Right cardiac atrium (tissue), 5 donors: ENCODE measurements around the gene ADGRL1. TPM values are rescaled to one million over a fixed set of nuclear protein-coding genes. Genes with fewer than 3 reads are reported as not detected.

ENCODE experiments used
- ATAC-seq, 2 donors: fragments of 200-7000 bp; cut with Tn5 transposase; one replicate each; pipeline versions ENCODE4 v1.8.0 to v1.9.1; 2020; ENCODE audit warnings: moderate library complexity in 2 of 2, mild to moderate bottlenecking in 1 of 2
- DNase-seq, 3 donors: peaks; one replicate each; pipeline ENCODE4 v3.0.0-alpha.2; 2020
- H3K27ac ChIP-seq: one replicate; pipeline ENCODE4 v1.5.1; 2013; ENCODE audit warnings: mild to moderate bottlenecking, low read length, control low read depth, moderate library complexity
- H3K27me3 ChIP-seq: one replicate; pipeline ENCODE4 v1.6.1; 2013; ENCODE audit not compliant: control insufficient read depth, insufficient read depth
- H3K4me1 ChIP-seq: one replicate; pipeline ENCODE4 v1.6.1; 2013; ENCODE audit warnings: low read length; ENCODE audit not compliant: control insufficient read depth, insufficient read depth
- H3K4me3 ChIP-seq: one replicate; pipeline ENCODE4 v1.5.1; 2013; ENCODE audit warnings: low read length, control low read depth
- H3K9me3 ChIP-seq: one replicate; pipeline ENCODE4 v1.6.1; 2013; ENCODE audit warnings: low read length; ENCODE audit not compliant: control insufficient read depth
- WGBS: extraction: QIAGEN DNeasy Blood & Tissue Kit; methylation state at CpG from one replicate; pipeline ENCODE4 v1.1.7; 2013; 5-methylcytosine and 5-hydroxymethylcytosine counted together
- intact Hi-C, 4 donors: fragments of 100-400 bp; cut with DNase I; formaldehyde crosslinking; loops; one replicate each; pipeline versions ENCODE4 v1.11.0 to v1.14.0; 2022 to 2023
- polyA plus RNA-seq: library from polyadenylated mRNA; stranded (reverse); fragments of 200-250 nt; gene quantifications from one replicate; pipeline ENCODE4 v1.2.3, GENCODE V29; 2013
- total RNA-seq, 4 donors: library from RNA; stranded (reverse); fragmentation: NEBNext Ultra II Directional; extraction: Animal tissue kit (Norgen Biotek cat#: 25700); gene quantifications; one replicate each; pipeline ENCODE4 v1.2.1, GENCODE V29; 2021
- donor health status: healthy with polysubstance abuse.
- donor health status: DM: no; HTN: yes; CAD: no.
- donor health status: DM: no; HTN: no; CAD: no.
- donor health status: DM: no; HTN: yes; CAD: no; lungs with severe emphysema.
- donor health status: DM: yes; HTN: yes; CAD: no.

Gene ADGRL1
- total and polyA plus RNA-seq, 5 donors, result 20.1 to 36.9 (median 33.6) TPM

DNA sequence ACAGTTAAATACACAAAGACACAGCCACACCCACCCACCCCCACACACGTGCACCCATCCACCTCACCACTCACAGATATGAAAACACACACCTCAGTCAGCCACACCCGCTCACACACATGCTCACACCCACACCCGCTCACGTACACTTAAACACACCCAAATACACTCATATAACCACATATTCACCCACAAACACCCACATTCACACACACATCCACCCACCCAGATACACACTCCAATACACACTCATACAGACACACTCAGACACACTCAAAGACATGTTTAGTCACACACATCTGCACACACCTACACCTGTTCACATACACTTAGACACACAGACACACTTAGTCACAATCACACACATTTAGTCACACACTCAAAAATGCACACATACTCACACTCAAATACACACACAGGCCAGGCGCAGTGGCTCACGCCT lies 30.6 kb downstream of the ADGRL1 start:
- Histone ChIP-seq H3K4me1 (peaks cover 2% of the 10 kb centered on the region), H3K9me3 (no peaks in the 10 kb centered on the region), H3K27ac (no peak overlapping the region), H3K4me3 (no peak overlapping the region), H3K27me3 (no peaks in the 10 kb centered on the region)
- DNase-seq, result no peak
- 90% methylated on average over 6 of the region's 6 CpGs for WGBS
- intact Hi-C loops, result no loop called here
- ATAC-seq, result no peak

GRCh38 chr19:14174883-14175282 lies 31.1 kb downstream of the ADGRL1 start:
- H3K4me1 ChIP-seq, result peaks cover 2% of the 10 kb centered on the region
- DNase-seq, result no peak
- H3K4me3 ChIP-seq, result no peak overlapping the region
- WGBS, result 97% methylated on average over 9 of the region's 9 CpGs
- H3K27ac ChIP-seq, result no peak overlapping the region
- H3K27me3 ChIP-seq, result no peaks in the 10 kb centered on the region
- no peaks in the 10 kb centered on the region for H3K9me3 ChIP-seq
- intact Hi-C loops, result no loop called here
- ATAC-seq, result no peak

DNA sequence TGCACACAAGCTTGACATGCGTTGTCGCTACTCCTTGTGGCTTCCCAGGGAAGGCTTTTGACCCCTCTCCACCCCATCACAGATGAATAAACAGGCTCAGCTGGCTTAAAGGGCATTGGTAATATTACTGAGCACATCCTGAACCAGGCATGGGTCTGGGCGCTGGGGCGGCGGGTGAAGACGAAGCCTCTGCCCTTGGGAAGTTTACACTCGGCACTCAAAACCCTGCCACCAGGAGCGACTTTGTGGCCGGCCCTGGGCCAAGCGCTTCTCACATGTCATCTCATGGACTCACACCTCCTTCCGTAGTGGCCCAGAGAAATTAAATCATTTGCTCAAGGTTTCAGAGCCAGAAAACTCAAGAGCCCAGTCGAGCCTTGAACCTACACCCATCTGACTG lies 37.0 kb downstream of the ADGRL1 start:
- Histone ChIP-seq H3K27me3 (no peaks in the 10 kb centered on the region), H3K9me3 (no peaks in the 10 kb centered on the region), H3K27ac (no peak overlapping the region), H3K4me1 (peaks cover under 1% of the 10 kb centered on the region), H3K4me3 (no peak overlapping the region)
- DNase-seq (no peak), ATAC-seq (no peak)
- intact Hi-C loops, result no loop called here
- WGBS, result 88% methylated on average over 12 of the region's 12 CpGs

DNA sequence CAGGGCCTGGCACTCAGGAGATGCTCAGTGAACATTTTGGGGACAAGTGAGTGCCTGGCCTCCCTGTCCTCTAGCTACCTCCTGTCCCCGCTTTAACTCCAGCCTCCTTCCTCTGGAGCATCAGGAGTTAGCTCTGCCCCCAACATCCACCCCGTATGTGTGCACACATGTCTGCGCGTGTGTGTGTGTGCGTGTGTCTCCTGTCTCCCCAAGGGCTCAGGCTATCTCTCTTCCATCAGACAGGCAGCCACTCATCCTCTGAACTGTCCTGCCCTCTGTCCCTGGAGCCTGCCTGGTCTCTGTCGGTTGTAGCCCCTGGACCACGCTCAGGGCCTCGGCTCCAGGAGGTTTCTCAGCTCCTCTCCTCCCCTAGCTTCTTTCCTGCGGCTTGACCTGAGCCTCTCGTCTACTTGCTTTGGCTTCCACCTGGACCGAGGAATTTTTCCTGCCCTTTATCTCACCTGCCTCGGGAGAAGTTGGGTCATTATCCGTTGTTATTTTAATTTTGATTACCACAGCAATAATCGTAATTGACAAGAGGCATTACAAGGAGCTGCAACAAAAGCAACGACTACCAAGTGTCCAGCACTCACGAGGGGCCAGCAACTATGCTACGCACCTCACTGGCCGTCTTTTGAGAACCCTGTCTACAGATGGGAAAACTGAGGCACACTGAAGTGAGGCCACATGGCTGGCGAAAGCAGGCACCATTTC lies 37.6 kb downstream of the ADGRL1 start:
- no peak for ATAC-seq
- DNase-seq, result no peak

GRCh38 chr19:14167576-14168138 lies 38.3 kb downstream of the ADGRL1 start:
- Histone ChIP-seq H3K4me1 (no peaks in the 10 kb centered on the region), H3K4me3 (no peak overlapping the region), H3K27ac (no peak overlapping the region), H3K9me3 (no peaks in the 10 kb centered on the region), H3K27me3 (no peaks in the 10 kb centered on the region)
- ATAC-seq (peak; percentile 63 to 82), DNase-seq (peak in 1 of 3 donors; percentile 76)
- WGBS, result 42% methylated on average over 18 of the region's 18 CpGs
- intact Hi-C loops, result no loop called here

More for the DNA sequence above, 37.6 kb downstream of the ADGRL1 start:
- Histone ChIP-seq H3K4me3 (no peak overlapping the region), H3K9me3 (no peaks in the 10 kb centered on the region), H3K27me3 (no peaks in the 10 kb centered on the region), H3K27ac (no peak overlapping the region), H3K4me1 (no peaks in the 10 kb centered on the region)
- WGBS, result 83% methylated on average over 19 of the region's 19 CpGs
- intact Hi-C loops, result no loop called here

- intact Hi-C loops, result no loop called here
- ATAC-seq, result peak in 1 of 2 donors; percentile 38
- no peaks in the 10 kb centered on the region for H3K27me3 ChIP-seq
- no peaks in the 10 kb centered on the region for H3K9me3 ChIP-seq
- no peak for DNase-seq
- H3K4me3 ChIP-seq, result no peak overlapping the region
- H3K4me1 ChIP-seq, result no peaks in the 10 kb centered on the region
- H3K27ac ChIP-seq, result no peak overlapping the region
- WGBS, result 45% methylated on average over 12 of the region's 12 CpGs
These were observed 38.9 kb downstream of the ADGRL1 start for GRCh38 chr19:14166999-14167575.

DNA sequence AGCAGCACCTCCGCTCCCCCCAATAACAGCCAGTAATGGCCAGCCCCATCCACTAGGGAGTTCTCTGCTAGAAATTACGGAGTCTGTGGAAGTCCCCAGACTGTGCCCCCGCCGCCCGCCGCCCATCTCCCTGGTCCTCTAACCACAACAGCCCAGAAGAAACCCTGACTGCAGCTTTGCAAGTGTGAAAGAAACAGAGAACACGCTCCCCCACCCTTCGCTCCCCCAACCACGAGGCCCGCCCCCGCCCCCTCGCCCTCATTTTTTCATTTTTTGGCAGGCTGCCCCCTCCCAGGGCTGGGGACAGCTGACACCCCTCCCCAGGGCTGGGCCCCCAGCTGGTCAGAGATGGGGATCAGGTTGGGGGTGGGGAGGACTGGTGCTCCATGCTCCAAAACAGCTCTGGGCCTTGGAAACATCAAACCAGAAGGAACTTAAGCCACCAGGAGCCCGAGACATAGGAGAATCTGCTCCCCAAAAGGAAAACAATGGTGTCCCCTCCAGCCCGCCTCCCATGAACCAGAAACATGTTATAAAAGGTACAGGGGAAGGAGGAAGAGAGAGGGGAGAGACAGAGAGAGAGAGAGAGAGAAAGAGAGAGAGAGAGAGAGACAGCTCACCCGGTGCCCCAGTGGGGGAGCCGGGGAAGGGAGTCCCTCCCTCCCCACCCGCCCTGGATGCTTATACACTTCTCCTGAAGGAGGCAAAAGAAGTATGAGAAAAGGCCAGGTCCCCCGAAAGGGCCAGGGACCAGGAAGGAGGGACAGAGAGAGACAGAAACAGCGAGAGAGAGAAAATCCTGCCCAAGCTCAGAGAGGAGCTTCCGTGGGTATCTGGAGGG lies 39.8 kb downstream of the ADGRL1 start:
- Histone ChIP-seq H3K27ac (no peak overlapping the region), H3K4me3 (no peak overlapping the region), H3K9me3 (no peaks in the 10 kb centered on the region), H3K27me3 (no peaks in the 10 kb centered on the region), H3K4me1 (no peaks in the 10 kb centered on the region)
- intact Hi-C loops, result no loop called here
- WGBS, result 61% methylated on average over 20 of the region's 20 CpGs
- DNase-seq (no peak), ATAC-seq (no peak)

DNA sequence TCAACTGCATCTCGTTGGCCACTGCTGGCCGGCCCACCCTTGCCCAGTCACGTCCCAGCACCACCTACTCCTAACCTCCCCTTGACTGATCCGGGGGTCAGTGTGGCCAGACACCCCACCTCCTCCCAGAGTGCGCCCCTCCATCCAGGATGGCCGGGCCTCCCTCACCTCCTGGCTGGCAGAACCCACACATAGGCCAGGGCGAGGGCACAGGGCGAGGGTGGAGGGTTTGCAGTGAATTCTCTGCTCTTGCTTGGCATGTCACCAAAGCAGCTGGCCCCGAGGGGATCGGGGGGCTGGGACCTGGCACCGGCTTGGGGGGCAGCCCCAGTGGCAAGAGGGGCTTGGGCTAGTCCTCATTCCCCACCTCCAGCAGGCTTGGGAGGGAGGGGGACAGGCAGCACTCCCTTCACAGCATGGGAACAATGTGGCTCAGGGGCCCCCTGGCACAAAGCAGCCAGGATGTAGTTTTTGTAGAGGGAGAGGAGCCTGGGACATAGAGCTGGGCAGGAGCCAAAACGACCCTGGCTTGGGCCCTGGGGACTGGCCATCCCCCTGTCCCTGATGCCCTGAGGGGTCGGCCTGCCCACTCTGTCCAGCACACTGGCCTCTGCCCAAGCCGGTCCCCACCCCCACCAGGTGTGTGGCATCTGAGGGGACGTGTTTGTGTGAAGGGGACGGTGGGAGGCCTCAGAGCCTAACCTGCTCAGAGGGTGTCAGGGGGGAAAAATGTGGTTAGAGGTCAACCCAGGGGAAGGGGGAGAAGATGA lies 41.1 kb downstream of the ADGRL1 start:
- Histone ChIP-seq H3K4me1 (no peaks in the 10 kb centered on the region), H3K27ac (no peak overlapping the region), H3K27me3 (no peaks in the 10 kb centered on the region), H3K9me3 (no peaks in the 10 kb centered on the region), H3K4me3 (no peak overlapping the region)
- WGBS, result 79% methylated on average over 16 of the region's 16 CpGs
- ATAC-seq (no peak), DNase-seq (no peak)
- intact Hi-C loops, result no loop called here

DNA sequence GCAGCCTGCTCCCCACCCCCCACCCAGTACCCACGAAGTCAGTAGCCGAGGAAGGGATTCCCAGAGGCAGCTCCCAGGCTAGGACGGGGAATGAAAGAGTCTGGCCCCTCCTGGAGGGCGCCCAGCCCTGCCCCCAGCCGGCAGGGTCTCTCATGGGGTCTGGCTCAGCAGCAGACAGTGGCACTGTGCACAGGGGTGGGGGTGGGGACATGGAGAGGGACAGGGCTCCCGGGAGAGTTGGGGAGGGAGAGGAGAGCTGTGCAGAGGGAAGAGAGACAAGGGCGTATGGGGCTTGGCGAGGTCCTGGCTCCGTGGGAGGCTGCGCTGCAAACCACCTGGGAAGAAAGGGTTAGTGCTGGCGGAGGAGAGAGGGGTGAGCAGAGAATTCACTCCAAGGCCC lies 41.9 kb downstream of the ADGRL1 start:
- intact Hi-C loops, result no loop called here
- ATAC-seq, result no peak
- 73% methylated on average over 11 of the region's 11 CpGs for WGBS

DNA sequence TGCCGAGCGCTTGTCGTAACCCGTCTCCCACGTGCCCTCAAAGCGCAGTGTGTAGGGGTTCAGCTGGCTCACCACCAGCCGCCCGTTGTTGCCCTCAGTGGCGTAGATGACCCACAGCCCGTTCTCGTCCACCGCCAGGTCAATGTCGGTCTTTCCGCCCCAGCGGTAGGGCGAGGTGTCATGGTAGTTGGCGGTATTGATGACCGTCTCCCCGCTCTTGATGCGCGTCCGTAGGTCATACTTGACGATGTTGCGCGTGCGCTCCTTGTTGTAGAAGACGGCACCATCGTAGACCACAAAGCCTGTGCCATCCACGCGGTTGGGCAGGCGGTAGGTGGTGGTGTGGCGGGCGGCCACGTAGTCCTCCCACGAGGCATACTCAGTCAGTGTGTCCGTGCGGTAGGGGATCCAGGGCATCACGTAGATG lies 43.1 kb downstream of the ADGRL1 start:
- 98% methylated on average over 38 of the region's 38 CpGs for WGBS
- no peaks in the 10 kb centered on the region for H3K27me3 ChIP-seq
- no peak overlapping the region for H3K27ac ChIP-seq
- ATAC-seq, result no peak
- H3K9me3 ChIP-seq, result no peaks in the 10 kb centered on the region
- intact Hi-C loops, result no loop called here
- no peak for DNase-seq
- no peak overlapping the region for H3K4me3 ChIP-seq
- no peaks in the 10 kb centered on the region for H3K4me1 ChIP-seq

More for the DNA sequence above, 41.9 kb downstream of the ADGRL1 start:
- no peak overlapping the region for H3K27ac ChIP-seq
- H3K9me3 ChIP-seq, result no peaks in the 10 kb centered on the region
- H3K4me1 ChIP-seq, result no peaks in the 10 kb centered on the region
- no peaks in the 10 kb centered on the region for H3K27me3 ChIP-seq
- no peak overlapping the region for H3K4me3 ChIP-seq
- DNase-seq, result no peak
